GM23248 (cell line): ENCODE measurements around the gene KCNK18.

Experiments used
- EZH2 ChIP-seq: fragments of 200-600 bp; sonication (generic); IDR thresholded peaks from 2 replicates; pipeline ENCODE4 v1.6.1; 2018; ENCODE audit warnings: antibody characterized with exemption, mild to moderate bottlenecking; ENCODE audit not compliant: insufficient read depth, poor library complexity, severe bottlenecking
- EZH2phosphoT487 ChIP-seq: fragments of 200-600 bp; sonication (generic); IDR thresholded peaks from 2 replicates; pipeline ENCODE4 v1.6.1; 2018; ENCODE audit warnings: antibody characterized with exemption, moderate library complexity, mild to moderate bottlenecking, low read depth; ENCODE audit not compliant: insufficient read depth

DNA sequence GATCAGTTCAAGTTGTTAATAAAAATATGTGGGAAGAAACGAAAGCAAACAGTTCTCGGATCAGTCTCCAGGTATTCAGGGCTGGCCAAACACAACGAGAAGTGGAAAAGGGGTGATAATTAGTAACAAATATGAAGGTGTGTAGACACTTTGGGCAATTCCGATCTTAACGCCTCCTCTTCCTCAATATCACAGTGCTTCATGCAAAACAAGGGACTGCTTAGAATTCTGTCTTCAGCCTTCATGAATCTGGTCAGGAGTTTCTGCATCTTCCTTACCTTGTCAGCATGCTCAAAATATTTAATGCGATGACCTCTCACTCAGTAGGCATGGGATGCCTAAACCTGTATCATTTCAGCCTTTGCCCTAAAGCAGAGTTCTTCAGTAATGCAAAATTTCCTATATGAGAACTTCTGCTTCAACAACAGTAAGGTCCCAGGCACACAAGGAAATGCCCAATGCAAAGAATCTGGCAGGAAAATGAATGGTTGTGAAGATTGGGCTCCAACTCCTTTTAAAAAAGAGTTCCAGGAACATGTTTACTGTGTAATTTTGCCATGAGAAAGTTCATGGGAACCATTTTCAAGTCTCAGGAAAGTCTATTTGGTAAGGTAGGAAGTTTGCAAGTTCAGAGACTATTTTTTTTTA, 35.8 kb upstream of the KCNK18 start:
- peak; percentile 56 for TF ChIP-seq EZH2
- TF ChIP-seq EZH2phosphoT487 = no peak
